ENCODE results near the gene RRP1. TPM values are rescaled to one million over a fixed set of nuclear protein-coding genes. Genes with fewer than 3 reads are reported as not detected.

RRP1 gene
- total RNA-seq, 4 donors from 2014 or later = 15.5 to 29.4 (median 19.0) TPM

- Histone ChIP-seq H3K27ac (no peak overlapping the region), H3K27me3 (no peaks in the 10 kb centered on the region), H3K9me3 (peaks cover 0 to 10% (median 0%) of the 10 kb centered on the region in 4 donors), H3K4me3 (no peak overlapping the region), H3K4me1 (peaks cover 0 to 25% (median 5%) of the 10 kb centered on the region in 4 donors), H3K36me3 (peaks cover 0 to 13% (median 0%) of the 10 kb centered on the region in 3 donors)
- 85 to 89% methylated on average over 14 to 15 of the region's 15 CpGs for WGBS, 2 donors
- TF ChIP-seq EP300 (IDR thresholded peaks at IDR 0.05) (no peak), CTCF (IDR thresholded peaks at IDR 0.05) (no peak), POLR2A (IDR thresholded peaks at IDR 0.05) (no peak)
- DNase-seq (ENCODE audit: low spot score in 2 of 2) = no peak
Measured at GRCh38 chr21:43815991-43816390, 26.6 kb downstream of the RRP1 start.

- 74 to 88% methylated on average over 7 to 12 of the region's 14 CpGs for WGBS, 2 donors
- TF ChIP-seq POLR2A (IDR thresholded peaks at IDR 0.05) = no peak
- no peak for TF ChIP-seq EP300 (IDR thresholded peaks at IDR 0.05)
- no peak for TF ChIP-seq CTCF (IDR thresholded peaks at IDR 0.05)
- no peak for DNase-seq (ENCODE audit: low spot score in 2 of 2)
Measured at GRCh38 chr21:43816611-43817071, 27.3 kb downstream of the RRP1 start.

GRCh38 chr21:43817157-43818086 is 28.0 kb downstream of the RRP1 start:
- Histone ChIP-seq H3K4me1 (peaks cover 0 to 13% (median 0%) of the 10 kb centered on the region in 4 donors), H3K27ac (no peak overlapping the region), H3K4me3 (no peak overlapping the region), H3K27me3 (no peaks in the 10 kb centered on the region), H3K36me3 (peaks cover 0 to 13% (median 0%) of the 10 kb centered on the region in 3 donors), H3K9me3 (peaks cover 0 to 10% (median 0%) of the 10 kb centered on the region in 4 donors)
- no peak for DNase-seq (ENCODE audit: low spot score in 2 of 2)
- WGBS, 2 donors = 81 to 83% methylated on average over 11 to 27 of the region's 29 CpGs
- no peak for TF ChIP-seq POLR2A (IDR thresholded peaks at IDR 0.05)
- no peak for TF ChIP-seq EP300 (IDR thresholded peaks at IDR 0.05)
- TF ChIP-seq CTCF (IDR thresholded peaks at IDR 0.05) = no peak

More at GRCh38 chr21:43816611-43817071, 27.3 kb downstream of the RRP1 start:
- no peak overlapping the region for H3K4me3 ChIP-seq
- peaks cover 0 to 13% (median 0%) of the 10 kb centered on the region in 3 donors for H3K36me3 ChIP-seq
- peaks cover 0 to 18% (median under 1%) of the 10 kb centered on the region in 4 donors for H3K4me1 ChIP-seq
- H3K9me3 ChIP-seq = peaks cover 0 to 10% (median 0%) of the 10 kb centered on the region in 4 donors
- H3K27me3 ChIP-seq = no peaks in the 10 kb centered on the region
- no peak overlapping the region for H3K27ac ChIP-seq

DNA sequence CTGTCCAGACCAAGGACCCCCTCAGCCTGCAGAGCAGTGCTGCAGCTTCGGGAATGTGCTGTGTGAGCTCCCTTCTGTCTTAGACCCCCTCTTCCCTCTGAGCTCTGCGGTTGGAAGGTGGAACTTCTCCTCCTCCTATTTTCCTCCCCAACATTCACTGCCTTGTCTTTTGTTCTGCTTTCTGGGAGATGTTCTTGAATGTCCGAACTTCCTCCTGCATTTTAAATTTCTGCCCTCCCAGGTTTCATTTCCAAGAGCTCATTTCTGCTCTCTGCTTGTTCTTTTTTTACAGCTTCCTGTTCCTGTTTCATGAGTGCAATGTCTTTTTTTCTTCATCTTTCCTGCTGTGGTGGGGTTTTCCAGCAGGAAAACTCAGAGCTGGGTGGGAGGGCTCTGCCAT is 29.3 kb downstream of the RRP1 start:
- H3K4me1 ChIP-seq = peaks cover 0 to 7% (median 0%) of the 10 kb centered on the region in 4 donors
- no peak overlapping the region for H3K4me3 ChIP-seq
- H3K27ac ChIP-seq = no peak overlapping the region
- peaks cover 0 to 10% (median 0%) of the 10 kb centered on the region in 4 donors for H3K9me3 ChIP-seq
- H3K27me3 ChIP-seq = no peaks in the 10 kb centered on the region
- 78 to 80% methylated on average over 3 of the region's 3 CpGs for WGBS, 2 donors
- peak in 1 of 2 donors; percentile 30 for TF ChIP-seq EP300 (IDR thresholded peaks at IDR 0.05)
- TF ChIP-seq POLR2A (IDR thresholded peaks at IDR 0.05) = no peak
- no peak for DNase-seq (ENCODE audit: low spot score in 2 of 2)
- peaks cover 0 to 13% (median 0%) of the 10 kb centered on the region in 3 donors for H3K36me3 ChIP-seq

GRCh38 chr21:43819511-43820405 is 30.4 kb downstream of the RRP1 start:
- H3K4me3 ChIP-seq = no peak overlapping the region
- DNase-seq (ENCODE audit: low spot score in 2 of 2) = no peak
- no peak overlapping the region for H3K27ac ChIP-seq
- H3K36me3 ChIP-seq = peaks cover 0 to 13% (median 0%) of the 10 kb centered on the region in 3 donors
- no peak for TF ChIP-seq CTCF (IDR thresholded peaks at IDR 0.05)
- no peak for TF ChIP-seq POLR2A (IDR thresholded peaks at IDR 0.05)
- TF ChIP-seq EP300 (IDR thresholded peaks at IDR 0.05) = no peak
- H3K4me1 ChIP-seq = peaks cover 0 to 2% (median 0%) of the 10 kb centered on the region in 4 donors
- WGBS, 2 donors = 89 to 92% methylated on average over 23 to 25 of the region's 25 CpGs
- H3K27me3 ChIP-seq = no peaks in the 10 kb centered on the region
- peaks cover 0 to 10% (median 0%) of the 10 kb centered on the region in 4 donors for H3K9me3 ChIP-seq

Measured in tibial nerve (tissue), 4 donors.